H9 (cell line): ENCODE results near the gene MCM3. TPM values are rescaled to one million over a fixed set of nuclear protein-coding genes. Genes with fewer than 3 reads are reported as not detected.

ENCODE experiments used
- DNase-seq: peaks from one replicate; pipeline ENCODE4 v3.0.0-alpha.2; 2017
- H2AFZ ChIP-seq: one replicate; pipeline ENCODE4 v1.6.1; 2013; ENCODE audit warnings: mild to moderate bottlenecking, low read length, control low read depth, moderate library complexity
- H2AK5ac ChIP-seq: 2 replicates; pipeline ENCODE4 v1.6.1; 2013; ENCODE audit warnings: low read length, control low read depth, mixed read lengths; ENCODE audit not compliant: insufficient read length
- H2BK120ac ChIP-seq: one replicate; pipeline ENCODE4 v1.6.1; 2013; ENCODE audit warnings: low read depth, mild to moderate bottlenecking, low read length, control low read depth, inconsistent platforms; ENCODE audit not compliant: poor library complexity, severe bottlenecking
- H2BK12ac ChIP-seq: 2 replicates; pipeline ENCODE4 v1.6.1; 2013; ENCODE audit warnings: low read length, control low read depth, mixed read lengths, low read depth; ENCODE audit not compliant: insufficient read length
- H2BK15ac ChIP-seq: 2 replicates; pipeline ENCODE4 v1.6.1; 2013; ENCODE audit warnings: low read depth, low read length, control low read depth
- H2BK20ac ChIP-seq: one replicate; pipeline ENCODE4 v1.6.1; 2013; ENCODE audit warnings: low read depth, mild to moderate bottlenecking, low read length, control low read depth, inconsistent platforms; ENCODE audit not compliant: poor library complexity, severe bottlenecking
- H2BK5ac ChIP-seq: 2 replicates; pipeline ENCODE4 v1.6.1; 2013; ENCODE audit warnings: low read length, control low read depth, mixed read lengths; ENCODE audit not compliant: insufficient read length
- H3K14ac ChIP-seq: 2 replicates; pipeline ENCODE4 v1.6.1; 2013; ENCODE audit warnings: low read length, control low read depth; ENCODE audit not compliant: insufficient read depth
- H3K18ac ChIP-seq: 2 replicates; pipeline ENCODE4 v1.6.1; 2013; ENCODE audit warnings: low read depth, mild to moderate bottlenecking, mixed read lengths, low read length, control low read depth; ENCODE audit not compliant: insufficient read length
- H3K23ac ChIP-seq: 2 replicates; pipeline ENCODE4 v1.6.1; 2013; ENCODE audit warnings: low read length, control low read depth, mixed read lengths, low read depth; ENCODE audit not compliant: insufficient read length
- H3K23me2 ChIP-seq: 2 replicates; pipeline ENCODE4 v1.6.1; 2013; ENCODE audit warnings: low read depth, mild to moderate bottlenecking, mixed read lengths, low read length, control low read depth; ENCODE audit not compliant: insufficient read length, poor library complexity, severe bottlenecking
- H3K27ac ChIP-seq: 2 replicates; pipeline ENCODE4 v1.5.1; 2013; ENCODE audit warnings: low read length, control low read depth, mixed read lengths, low read depth; ENCODE audit not compliant: insufficient read length
- H3K27me3 ChIP-seq: 2 replicates; pipeline ENCODE4 v1.6.1; 2013; ENCODE audit warnings: low read length, control low read depth, inconsistent platforms; ENCODE audit not compliant: insufficient read depth
- H3K4ac ChIP-seq: 2 replicates; pipeline ENCODE4 v1.6.1; 2013; ENCODE audit warnings: low read depth, mild to moderate bottlenecking, control low read depth, inconsistent platforms, low read length, moderate library complexity
- H3K4me1 ChIP-seq: 2 replicates; pipeline ENCODE4 v1.6.1; 2013; ENCODE audit warnings: low read length, control low read depth, inconsistent platforms; ENCODE audit not compliant: insufficient read depth
- H3K4me2 ChIP-seq: 2 replicates; pipeline ENCODE4 v1.6.1; 2013; ENCODE audit warnings: low read length, control low read depth, mixed read lengths; ENCODE audit not compliant: insufficient read length, insufficient read depth
- H3K56ac ChIP-seq: 2 replicates; pipeline ENCODE4 v1.6.1; 2013; ENCODE audit warnings: low read depth, mild to moderate bottlenecking, mixed read lengths, low read length, control low read depth; ENCODE audit not compliant: insufficient read length
- H3K79me1 ChIP-seq: 2 replicates; pipeline ENCODE4 v1.6.1; 2013; ENCODE audit warnings: low read depth, mild to moderate bottlenecking, moderate library complexity, low read length, control low read depth, inconsistent platforms; ENCODE audit not compliant: insufficient read depth, poor library complexity, severe bottlenecking
- H3K79me2 ChIP-seq: 2 replicates; pipeline ENCODE4 v1.6.1; 2013; ENCODE audit warnings: low read length, control low read depth, inconsistent platforms; ENCODE audit not compliant: insufficient read depth
- H3K9ac ChIP-seq: 2 replicates; pipeline ENCODE4 v1.6.1; 2013; ENCODE audit warnings: low read length, control low read depth, mixed read lengths; ENCODE audit not compliant: insufficient read length; ENCODE audit errors: extremely low read depth
- H3K9me3 ChIP-seq: one replicate; pipeline ENCODE4 v1.6.1; 2013; ENCODE audit warnings: low read depth, low read length, inconsistent platforms; ENCODE audit not compliant: control insufficient read depth
- H3T11ph ChIP-seq: one replicate; pipeline ENCODE4 v1.6.1; 2013; ENCODE audit warnings: mild to moderate bottlenecking, low read length, control low read depth, inconsistent platforms
- H4K20me1 ChIP-seq: one replicate; pipeline ENCODE4 v1.6.1; 2013; ENCODE audit not compliant: control insufficient read depth, insufficient read length, insufficient read depth
- H4K5ac ChIP-seq: 2 replicates; pipeline ENCODE4 v1.6.1; 2013; ENCODE audit warnings: low read depth, mild to moderate bottlenecking, mixed read lengths, low read length, control low read depth; ENCODE audit not compliant: insufficient read length
- H4K8ac ChIP-seq: replicated peaks from 2 replicates; pipeline ENCODE4 v1.6.1; 2013; ENCODE audit warnings: low read length, control low read depth, mixed read lengths, low read depth; ENCODE audit not compliant: insufficient read length
- H4K91ac ChIP-seq: 2 replicates; pipeline ENCODE4 v1.6.1; 2013; ENCODE audit warnings: low read depth, mild to moderate bottlenecking, moderate library complexity, mixed read lengths, low read length, control low read depth; ENCODE audit not compliant: insufficient read length
- H3K27ac Mint-ChIP-seq, 3 experiments: 2 replicates in 2 of 3; 3 replicates in 1 of 3; pipeline ENCODE4 v1.8.0; 2020 to 2021; ENCODE audit warnings: mixed read lengths in 3 of 3, mild to moderate bottlenecking in 1 of 3, moderate library complexity in 1 of 3
- H3K27me3 Mint-ChIP-seq: 2 replicates; pipeline ENCODE4 v1.8.0; 2021; ENCODE audit warnings: low read depth, mild to moderate bottlenecking, moderate library complexity, mixed read lengths
- H3K36me3 Mint-ChIP-seq, 3 experiments: 2 replicates in 2 of 3; 3 replicates in 1 of 3; pipeline ENCODE4 v1.8.0; 2020 to 2021; ENCODE audit warnings: low read depth in 3 of 3, mixed read lengths in 3 of 3; ENCODE audit not compliant: insufficient read depth in 1 of 3
- H3K4me1 Mint-ChIP-seq, 2 experiments: 2 replicates each; pipeline ENCODE4 v1.8.0; 2020; ENCODE audit warnings: mixed read lengths in 2 of 2
- H3K4me3 Mint-ChIP-seq, 2 experiments: 2 replicates in 1 of 2; 3 replicates in 1 of 2; pipeline ENCODE4 v1.8.0; 2020 to 2021; ENCODE audit warnings: mild to moderate bottlenecking in 2 of 2, mixed read lengths in 2 of 2, moderate library complexity in 1 of 2
- H3K9me3 Mint-ChIP-seq, 2 experiments: 2 replicates in 1 of 2; 3 replicates in 1 of 2; pipeline ENCODE4 v1.8.0; 2020; ENCODE audit warnings: mild to moderate bottlenecking in 2 of 2, mixed read lengths in 2 of 2, moderate library complexity in 1 of 2
- CTCF ChIP-seq: fragments of 200-600 bp; sonication (generic); conservative IDR thresholded peaks from 3 replicates; pipeline ENCODE4 v1.8.0; 2021; ENCODE audit warnings: antibody characterized with exemption, mild to moderate bottlenecking
- WGBS: extraction: QIAGEN DNeasy Blood & Tissue Kit; methylation state at CpG from one replicate; pipeline ENCODE4 v1.1.7; 2013; ENCODE audit warnings: missing lambda C conversion rate, low lambda C conversion rate, mixed read lengths; ENCODE audit not compliant: insufficient read length; ENCODE audit errors: extremely low coverage; 5-methylcytosine and 5-hydroxymethylcytosine counted together
- total RNA-seq: library from RNA; stranded (reverse); gene quantifications from 2 replicates; pipeline ENCODE4 v1.2.1, GENCODE V29; 2021

MCM3 gene
- total RNA-seq, 1 experiment from 2014 or later, result 252 TPM

- no peak overlapping the region for H3K27ac Mint-ChIP-seq
- H2BK12ac ChIP-seq, result no peak overlapping the region
- H3K4me2 ChIP-seq, result no peak overlapping the region
Measured at GRCh38 chr6:52300489-52300931, 16.0 kb upstream of the MCM3 start.

More at GRCh38 chr6:52300489-52300931, 16.0 kb upstream of the MCM3 start:
- H3K56ac ChIP-seq, result no peak overlapping the region
- no peak overlapping the region for H3T11ph ChIP-seq
- no peaks in the 10 kb centered on the region for H3K79me1 ChIP-seq
- DNase-seq, result no peak
- H2AK5ac ChIP-seq, result no peak overlapping the region
- WGBS, result no CpG with 5 or more reads among the region's 2 CpGs
- H3K27ac ChIP-seq, result no peak overlapping the region
- H4K5ac ChIP-seq, result no peak overlapping the region
- H2BK120ac ChIP-seq, result no peak overlapping the region
- H3K4ac ChIP-seq, result no peak overlapping the region
- no peak overlapping the region for H4K91ac ChIP-seq
- no peaks in the 10 kb centered on the region for H3K9me3 ChIP-seq
- H3K18ac ChIP-seq, result no peak overlapping the region
- H2BK5ac ChIP-seq, result no peak overlapping the region
- no peaks in the 10 kb centered on the region for H3K23me2 ChIP-seq
- H3K9me3 Mint-ChIP-seq, result peaks cover 18 to 19% of the 10 kb centered on the region in 2 experiments
- peaks cover 0 to 12% (median 5%) of the 10 kb centered on the region in 3 experiments; a peak in 4 of 7 replicates for H3K36me3 Mint-ChIP-seq
- H3K9ac ChIP-seq, result no peak overlapping the region
- no peak overlapping the region for H3K4me3 Mint-ChIP-seq
- H4K20me1 ChIP-seq, result no peaks in the 10 kb centered on the region
- no peak for TF ChIP-seq CTCF
- H4K8ac ChIP-seq, result no peak overlapping the region
- H3K14ac ChIP-seq, result no peak overlapping the region
- H3K27me3 ChIP-seq, result no peaks in the 10 kb centered on the region
- H3K4me1 Mint-ChIP-seq, result 0 out of 4 replicates have a peak, but pooled peaks cover 0 to 2% of the 10 kb centered on the region in 2 experiments
- no peaks in the 10 kb centered on the region for H3K79me2 ChIP-seq
- no peak overlapping the region for H2BK15ac ChIP-seq
- H3K23ac ChIP-seq, result no peak overlapping the region
- no peak overlapping the region for H2BK20ac ChIP-seq
- no peaks in the 10 kb centered on the region; the same call in 1 of the 2 replicates for H3K27me3 Mint-ChIP-seq
- H3K4me1 ChIP-seq, result no peaks in the 10 kb centered on the region
- no peak overlapping the region for H2AFZ ChIP-seq
